ENCODE results near the gene RECK.

- TF ChIP-seq POLR2A (IDR thresholded peaks at IDR 0.05; ENCODE audit: low read length), result no peak
- TF ChIP-seq GATA1 (IDR thresholded peaks at IDR 0.05; ENCODE audit: low read depth, low read length), result no peak
Observed at GRCh38 chr9:36143245-36143641, 106.5 kb downstream of the RECK start.
